Left lobe of liver (tissue), 2 donors: ENCODE measurements around the gene WDR86. TPM values are rescaled to one million over a fixed set of nuclear protein-coding genes. Genes with fewer than 3 reads are reported as not detected.

ENCODE experiments used
- ATAC-seq: fragments of 200-7000 bp; cut with Tn5 transposase; one replicate; pipeline ENCODE4 v1.9.1; 2020; ENCODE audit warnings: mild to moderate bottlenecking, moderate library complexity
- DNase-seq: peaks from one replicate; pipeline ENCODE4 v3.0.0-alpha.2; 2020; ENCODE audit warnings: low spot score
- total RNA-seq: library from RNA; stranded (reverse); gene quantifications from one replicate; pipeline ENCODE4 v1.2.1, GENCODE V29; 2021
- donor health status: DM: no; HTN: no; CAD: no; lungs with moderate emphysema.
- donor health status: DM: no; HTN: yes; CAD: no.

WDR86 gene
- total RNA-seq, 1 donor from 2014 or later: 0.28 TPM

- ATAC-seq (peak; percentile 12), DNase-seq (no peak)
Measured at GRCh38 chr7:151428378-151429236, 18.8 kb upstream of the WDR86 start.

DNA sequence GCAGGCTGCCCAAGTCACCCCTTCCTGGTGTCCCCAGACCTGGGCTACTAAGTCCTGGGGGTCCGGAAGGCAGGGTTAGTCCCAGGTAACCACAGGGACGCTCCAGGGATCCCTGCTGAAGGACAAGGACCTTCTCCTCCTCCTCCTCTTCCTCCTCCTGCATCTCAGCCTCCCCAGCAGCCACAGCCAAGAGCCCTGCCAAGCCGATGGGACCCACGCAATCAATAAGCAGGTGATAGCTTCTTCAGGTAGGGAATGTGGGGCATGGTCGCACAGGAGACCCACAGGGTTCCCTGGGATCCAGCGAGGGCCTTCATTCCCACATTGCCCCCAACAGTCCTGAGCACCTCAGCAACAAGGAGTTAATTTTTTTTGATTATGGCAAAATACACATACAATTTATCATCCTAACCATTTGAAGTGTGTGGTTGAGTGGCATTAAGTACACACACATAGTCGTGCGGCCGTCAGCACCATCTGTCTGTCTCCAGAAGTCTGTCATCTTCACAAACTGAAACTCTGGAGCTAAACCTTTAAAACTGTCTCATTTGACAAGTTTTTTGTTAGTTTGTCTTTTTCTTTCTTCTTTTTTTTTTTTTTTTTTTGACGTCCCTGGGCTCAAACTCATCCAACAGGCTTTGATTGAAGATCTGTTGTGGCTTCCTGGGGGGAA is 18.0 kb upstream of the WDR86 start:
- DNase-seq (no peak), ATAC-seq (no peak)

DNA sequence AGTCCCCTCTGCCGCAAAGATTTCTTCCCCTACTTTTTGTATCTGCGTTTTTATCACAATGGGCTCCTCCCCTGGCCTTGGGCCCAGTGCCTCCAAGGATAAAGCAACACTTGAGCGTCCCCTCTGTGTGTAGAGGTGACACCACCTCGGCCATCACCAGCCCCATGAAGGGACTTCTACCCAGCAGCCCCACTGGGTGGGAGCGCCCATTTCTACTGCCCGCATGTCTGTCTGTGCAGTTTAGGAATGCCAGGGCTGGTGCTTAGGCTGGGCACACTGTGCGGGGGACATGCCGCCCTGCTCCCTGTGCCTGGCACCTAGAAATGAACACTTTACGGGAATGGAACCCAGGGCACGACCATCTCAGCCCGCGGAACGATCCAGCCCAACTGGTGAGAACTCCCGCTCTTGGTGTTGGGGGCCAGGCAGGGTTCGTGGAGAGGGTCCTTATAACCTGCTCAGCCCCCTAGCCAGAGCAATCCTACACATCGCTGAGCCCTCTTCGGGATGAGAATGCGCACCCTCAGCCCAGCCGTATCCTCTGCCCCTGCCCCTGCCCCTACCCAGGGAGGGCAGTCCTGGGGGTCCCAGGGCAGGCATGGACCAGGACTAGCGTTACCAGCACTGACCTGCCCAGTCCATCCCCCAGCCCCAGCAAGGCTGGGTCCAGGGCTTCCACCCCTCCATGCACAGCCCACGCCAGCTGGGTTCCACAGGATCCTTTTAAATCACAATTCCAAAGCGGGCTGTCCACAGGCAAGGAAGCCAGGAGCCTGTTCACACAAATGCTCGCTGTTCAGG is 17.3 kb upstream of the WDR86 start:
- ATAC-seq: no peak
- no peak for DNase-seq

DNA sequence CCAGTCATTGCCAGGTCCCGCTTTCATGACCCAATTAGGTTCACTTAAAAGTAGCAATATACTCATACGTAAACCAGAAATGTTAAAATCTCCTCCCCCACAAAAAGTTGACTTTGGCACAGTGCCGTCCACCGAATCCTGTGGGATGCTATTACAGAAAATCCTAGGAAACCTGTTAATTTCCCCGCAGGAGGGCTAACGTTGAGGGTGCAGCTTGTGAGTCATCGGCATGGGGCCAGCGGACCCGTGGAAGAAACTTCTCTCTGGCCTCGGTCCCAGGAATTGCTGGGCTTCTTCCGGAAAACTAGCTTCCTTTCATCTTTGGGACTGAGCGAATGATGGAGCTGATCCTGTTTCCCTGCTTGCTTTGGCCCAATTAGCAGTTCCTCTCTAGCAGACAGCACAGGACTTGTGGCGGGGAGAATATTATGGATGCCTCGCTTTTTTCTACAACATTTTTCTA is 16.6 kb upstream of the WDR86 start:
- ATAC-seq (no peak), DNase-seq (no peak)

DNA sequence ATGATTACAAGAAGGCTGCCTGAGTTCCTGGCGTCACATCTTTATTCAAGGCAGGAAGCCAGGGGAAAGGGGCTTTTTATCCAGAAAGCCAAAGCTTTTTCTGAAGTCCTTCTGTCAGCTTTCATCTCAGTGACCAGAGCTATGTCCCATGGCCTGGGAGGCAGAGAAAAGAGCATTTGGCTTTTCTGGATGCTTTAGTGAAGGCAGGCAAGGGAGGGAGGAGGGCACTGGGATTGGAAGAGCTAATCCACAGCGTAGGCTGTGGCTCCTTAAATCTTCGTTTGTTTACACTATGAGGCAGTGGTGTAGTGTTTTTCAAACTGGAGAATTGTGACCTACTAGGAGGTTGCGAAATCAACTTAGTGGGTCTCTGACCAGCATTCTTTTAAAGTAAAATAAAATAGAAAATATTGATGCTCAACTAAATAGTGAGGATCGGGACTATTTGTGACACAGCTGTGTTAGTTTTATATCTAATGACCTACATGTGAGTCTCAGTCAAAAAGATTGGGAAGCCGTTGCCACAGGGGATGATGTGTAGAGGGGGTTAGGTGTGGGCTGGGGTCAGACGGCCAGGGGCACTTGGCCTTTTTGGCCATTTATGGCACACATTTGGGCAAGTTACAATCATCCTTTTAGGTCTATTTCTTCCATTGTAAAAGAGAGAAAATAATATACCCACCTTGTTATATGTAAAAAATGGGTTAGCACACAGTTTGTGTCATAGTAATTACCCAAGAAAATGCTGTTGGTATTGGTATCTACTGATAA is 16.0 kb upstream of the WDR86 start:
- ATAC-seq (peak; percentile 41), DNase-seq (no peak)

GRCh38 chr7:151424799-151425198 is 15.0 kb upstream of the WDR86 start:
- ATAC-seq (no peak), DNase-seq (no peak)

- ATAC-seq (no peak), DNase-seq (no peak)
Measured at GRCh38 chr7:151423936-151424335, 14.1 kb upstream of the WDR86 start.

DNA sequence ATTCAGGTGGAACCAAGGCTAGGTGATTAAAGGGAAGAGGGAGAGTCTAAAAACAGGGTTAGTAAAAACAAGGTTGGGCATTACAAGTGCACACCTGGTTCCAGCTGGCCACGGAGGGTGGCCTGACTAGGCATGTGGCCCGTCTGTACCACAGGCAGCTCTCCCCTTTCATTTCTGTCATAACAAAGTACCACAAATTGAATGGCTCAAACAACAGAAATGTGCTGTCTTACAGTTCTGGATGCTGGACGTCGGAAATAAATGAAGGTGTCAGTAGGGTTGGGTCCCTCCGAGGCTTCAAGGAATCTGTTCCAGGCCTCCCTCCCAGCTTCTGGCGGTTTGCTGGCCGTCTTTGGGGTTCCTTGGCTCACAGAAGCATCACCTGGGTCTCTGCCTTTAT is 13.4 kb upstream of the WDR86 start:
- no peak for DNase-seq
- ATAC-seq: no peak

DNA sequence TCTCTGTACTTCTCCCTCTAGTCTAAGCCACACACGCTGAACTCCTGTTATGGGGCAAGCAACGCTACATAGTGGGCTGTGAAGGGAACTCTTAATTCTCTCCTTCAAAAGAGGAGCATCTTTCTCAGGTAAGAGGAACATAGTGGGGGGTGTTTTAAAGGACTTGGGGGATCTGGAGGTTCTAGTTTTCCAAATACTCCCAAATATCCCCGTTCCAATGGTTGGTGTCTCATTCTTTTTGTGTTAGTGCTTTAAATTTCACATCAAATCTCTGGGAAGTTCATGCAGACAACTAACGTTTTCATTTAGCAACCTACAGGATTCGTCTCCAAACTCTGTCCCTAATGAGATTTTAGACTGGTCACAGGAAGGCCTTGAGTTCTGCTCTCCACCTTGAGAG is 12.4 kb upstream of the WDR86 start:
- DNase-seq (no peak), ATAC-seq (no peak)

GRCh38 chr7:151420144-151420543 is 10.3 kb upstream of the WDR86 start:
- DNase-seq: no peak
- no peak for ATAC-seq

DNA sequence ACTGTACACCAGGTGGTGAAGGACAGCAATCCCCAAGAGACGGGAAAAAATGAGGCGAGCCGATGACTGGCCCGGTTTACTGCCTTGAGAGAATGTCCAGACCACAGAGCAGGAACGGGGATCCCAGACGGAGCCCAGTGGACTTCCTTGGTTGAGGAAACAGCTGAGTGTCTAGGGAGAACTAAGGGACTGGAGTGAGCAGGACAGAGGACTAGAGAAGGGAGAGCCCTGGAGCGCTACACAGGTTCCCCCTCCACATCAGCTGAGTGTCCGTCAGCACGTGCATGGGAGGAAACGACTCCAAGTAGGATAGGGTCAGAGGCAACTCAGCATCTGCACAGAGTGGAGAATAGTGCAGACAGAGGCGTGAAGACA is 7.1 kb upstream of the WDR86 start:
- ATAC-seq (peak; percentile 38), DNase-seq (no peak)

DNA sequence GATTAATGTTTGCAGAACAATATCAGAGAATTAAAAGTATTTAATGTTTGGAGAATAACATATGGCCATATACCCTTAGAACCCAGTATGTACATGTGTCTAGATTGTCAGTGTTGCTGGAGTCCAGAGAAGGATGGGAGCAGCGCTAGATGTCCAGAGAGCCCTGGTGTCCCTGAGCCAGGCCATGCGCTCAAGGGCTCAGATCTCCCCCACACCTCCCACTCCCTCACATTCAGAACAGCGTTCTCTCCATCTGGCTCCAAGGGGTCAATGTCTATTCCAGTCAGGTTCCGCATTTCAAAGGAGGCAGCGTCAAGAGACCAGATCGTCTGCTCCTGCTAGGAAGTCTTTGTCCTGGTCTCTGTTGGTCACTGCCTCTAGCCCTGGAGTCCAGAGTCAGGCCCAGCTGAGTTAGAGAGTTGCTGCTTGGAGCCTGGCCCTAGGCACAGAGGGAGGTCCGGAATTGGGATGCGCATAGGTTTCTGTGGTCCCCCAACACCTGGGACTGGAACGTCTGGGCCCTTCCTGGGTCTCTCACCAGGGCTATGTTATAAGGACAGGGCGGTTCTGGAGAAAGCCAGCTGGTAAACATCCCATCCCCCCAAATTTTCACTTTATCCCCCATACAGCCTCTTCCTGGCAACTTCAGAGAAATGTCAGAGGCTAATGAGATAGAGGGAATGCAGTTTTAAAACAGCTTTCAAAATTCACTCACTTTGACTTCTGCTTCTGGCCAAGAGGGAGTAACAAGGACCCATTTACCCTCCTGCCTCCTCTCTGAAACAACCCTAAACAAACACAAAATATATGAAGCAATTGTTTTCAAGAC is 6.5 kb upstream of the WDR86 start:
- no peak for DNase-seq
- peak; percentile 40 for ATAC-seq

GRCh38 chr7:151415375-151416105 is 5.7 kb upstream of the WDR86 start:
- peak; percentile 84 for ATAC-seq

DNA sequence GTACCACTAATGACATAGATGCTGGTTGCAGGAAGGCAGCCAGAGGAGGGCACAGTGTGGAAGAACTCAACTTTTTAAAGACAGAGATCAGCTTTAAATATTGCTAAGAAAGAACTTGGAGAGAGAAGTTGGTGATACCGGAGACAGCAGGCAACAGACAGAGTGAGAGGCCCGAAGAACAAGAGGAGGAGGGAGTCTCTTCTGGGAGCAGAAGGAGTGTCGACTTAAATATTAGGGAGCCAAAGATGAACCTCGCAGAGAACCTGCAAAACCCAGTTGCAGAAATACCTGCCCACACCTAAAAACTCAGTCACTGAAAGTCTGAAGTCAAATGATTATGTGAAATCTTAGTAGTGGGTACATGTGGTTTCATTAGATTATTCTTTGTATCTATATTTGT is 3.4 kb upstream of the WDR86 start:
- DNase-seq: no peak
- ATAC-seq: no peak

More at GRCh38 chr7:151415375-151416105, 5.7 kb upstream of the WDR86 start:
- no peak for DNase-seq

DNA sequence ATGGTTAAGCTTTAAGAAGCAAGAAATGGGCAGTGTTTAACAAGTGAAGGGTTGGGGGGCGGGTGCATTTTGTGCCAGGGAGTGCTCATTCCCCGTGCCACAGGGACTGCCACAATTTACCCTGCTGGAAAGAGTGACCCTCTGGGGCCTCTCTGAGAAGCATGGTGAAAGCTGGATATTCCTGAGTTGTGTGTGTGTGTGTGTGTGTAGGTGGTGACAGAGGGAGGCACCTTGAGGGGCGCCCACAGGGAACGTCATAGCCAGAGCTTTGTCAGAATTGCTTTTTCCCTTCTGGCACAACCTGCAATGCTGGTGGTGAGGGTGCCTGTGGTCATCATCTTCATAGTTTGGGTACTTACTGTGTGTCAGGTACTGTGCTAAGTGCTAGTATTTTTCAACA is 2.5 kb upstream of the WDR86 start:
- no peak for DNase-seq
- no peak for ATAC-seq

GRCh38 chr7:151411551-151411950 is 1.7 kb upstream of the WDR86 start:
- no peak for ATAC-seq
- no peak for DNase-seq

DNA sequence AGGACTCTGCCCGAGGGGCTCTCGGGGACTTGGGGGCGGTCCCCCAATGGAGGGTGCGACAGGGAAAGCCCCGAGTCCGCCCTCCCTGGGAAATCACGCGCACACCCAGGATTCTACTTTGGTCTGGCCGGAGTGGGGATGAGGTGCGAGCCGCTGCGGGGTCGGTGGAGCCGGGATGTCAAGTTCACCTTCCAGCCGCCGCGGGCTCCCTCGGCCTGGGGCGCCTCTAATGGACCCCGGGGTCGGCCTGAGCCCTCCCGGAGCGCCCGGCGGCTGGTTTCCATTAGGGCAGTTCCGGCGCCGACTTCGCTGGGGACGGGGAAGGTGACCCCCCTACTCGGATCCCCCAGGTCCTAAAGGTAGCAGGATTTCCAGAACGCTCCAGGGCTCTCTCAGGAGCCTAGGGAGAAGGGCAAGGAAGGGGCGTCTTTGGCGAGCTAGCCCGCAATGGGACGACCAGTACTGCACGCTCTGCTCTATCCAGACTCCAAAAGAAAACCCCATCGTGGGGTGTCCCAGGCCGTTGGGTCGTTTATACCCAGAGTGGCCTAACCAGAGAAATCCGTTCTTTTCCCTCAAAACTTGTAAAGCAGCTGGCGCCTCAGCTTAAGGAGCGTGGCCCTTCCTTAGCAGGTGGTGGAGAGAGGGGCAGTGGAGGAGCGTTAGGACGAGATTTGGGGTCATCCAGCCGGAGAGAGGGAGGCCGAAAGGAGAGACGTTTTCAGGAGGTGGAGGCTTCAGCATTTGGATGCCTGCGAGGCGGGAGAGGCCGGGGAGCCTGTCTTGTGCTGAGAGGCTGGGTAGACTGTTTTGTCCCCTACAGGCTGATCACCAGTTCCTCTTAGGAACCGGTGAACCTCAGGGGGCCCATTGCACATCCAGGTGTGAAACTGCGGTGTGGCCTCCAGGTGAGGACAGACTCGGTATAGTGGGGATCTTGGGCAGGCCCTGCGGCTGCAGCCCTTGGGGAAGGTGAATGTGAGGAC is 860 bp upstream of the WDR86 start:
- ATAC-seq (no peak), DNase-seq (no peak)
